Erythroblast (primary cell): Measurements from ENCODE around the gene CDCA7.
"Not testable (repeated sequence)": the region's sequence is repeated elsewhere in the genome, so short reads cannot be mapped to it uniquely, and the experiment has no call there.

ENCODE experiments used
- GATA1 ChIP-seq: IDR thresholded peaks from 2 replicates; pipeline ENCODE4 v1.6.1; 2011; ENCODE audit warnings: low read depth, mild to moderate bottlenecking, control low read depth, low read length, moderate library complexity
- POLR2A ChIP-seq: IDR thresholded peaks from 2 replicates; pipeline ENCODE4 v1.6.1; 2011; ENCODE audit warnings: mild to moderate bottlenecking, low read length

- TF ChIP-seq POLR2A, GATA1: not testable (repeated sequence)
Measured at GRCh38 chr2:173333003-173333402, 21.7 kb upstream of the CDCA7 start.
